KG1 (cell line): Measurements from ENCODE around the gene CACNA2D4.

ENCODE experiments used
- DNase-seq: peaks from one replicate; lab custom pipeline; 2025; lab: John Stamatoyannopoulos, UW

Gene CACNA2D4

GRCh38 chr12:1815814-1816729, 102.4 kb downstream of the CACNA2D4 start:
- DNase-seq = no peak

GRCh38 chr12:1815108-1815507, 103.3 kb downstream of the CACNA2D4 start:
- no peak for DNase-seq

- no peak for DNase-seq
These were observed 104.2 kb downstream of the CACNA2D4 start for GRCh38 chr12:1814266-1814665.

- peak; percentile 63 for DNase-seq
These were observed 105.7 kb downstream of the CACNA2D4 start for GRCh38 chr12:1812650-1813302.

- no peak for DNase-seq
These were observed 106.5 kb downstream of the CACNA2D4 start for GRCh38 chr12:1811948-1812291.

- no peak for DNase-seq
These were observed 107.0 kb downstream of the CACNA2D4 start for GRCh38 chr12:1811281-1811947.

GRCh38 chr12:1810931-1811280, 107.5 kb downstream of the CACNA2D4 start:
- DNase-seq = no peak

- DNase-seq = no peak
These were observed 108.1 kb downstream of the CACNA2D4 start for GRCh38 chr12:1810201-1810930.

- no peak for DNase-seq
These were observed 108.8 kb downstream of the CACNA2D4 start for GRCh38 chr12:1809591-1810190.

GRCh38 chr12:1808798-1809480, 109.5 kb downstream of the CACNA2D4 start:
- no peak for DNase-seq

- DNase-seq = no peak
These were observed 110.2 kb downstream of the CACNA2D4 start for GRCh38 chr12:1808036-1808797.

GRCh38 chr12:1807087-1807860, 111.2 kb downstream of the CACNA2D4 start:
- DNase-seq = no peak

GRCh38 chr12:1806301-1807086, 112.0 kb downstream of the CACNA2D4 start:
- DNase-seq = no peak

GRCh38 chr12:1805441-1806081, 112.9 kb downstream of the CACNA2D4 start:
- DNase-seq = no peak

- peak; percentile 35 for DNase-seq
These were observed 113.7 kb downstream of the CACNA2D4 start for GRCh38 chr12:1804545-1805332.

- no peak for DNase-seq
These were observed 114.7 kb downstream of the CACNA2D4 start for GRCh38 chr12:1803736-1804135.

GRCh38 chr12:1801303-1801975, 117.0 kb downstream of the CACNA2D4 start:
- DNase-seq = no peak
